Stimulated activated CD4-positive, alpha-beta T cell treated with anti-CD3 and anti-CD28 coated beads, Interleukin-15, amount 100 ng/mL, for 48 hours (primary cell): ENCODE measurements around the gene UGT1A6.
A peak's percentile ranks its signal among the peaks of the same experiment; 100 is the strongest.
"Not testable (repeated sequence)": the region's sequence is repeated elsewhere in the genome, so short reads cannot be mapped to it uniquely, and the experiment has no call there.

Experiments used
- DNase-seq, 2 donors: peaks; one replicate each; pipeline ENCODE4 v3.0.0-alpha.2; 2020; ENCODE audit warnings: low read depth in 2 of 2

UGT1A6 gene

GRCh38 chr2:233686928-233687327 is 5.8 kb upstream of the UGT1A6 start:
- no peak for DNase-seq

GRCh38 chr2:233688341-233688740 is 4.3 kb upstream of the UGT1A6 start:
- DNase-seq: no peak

DNA sequence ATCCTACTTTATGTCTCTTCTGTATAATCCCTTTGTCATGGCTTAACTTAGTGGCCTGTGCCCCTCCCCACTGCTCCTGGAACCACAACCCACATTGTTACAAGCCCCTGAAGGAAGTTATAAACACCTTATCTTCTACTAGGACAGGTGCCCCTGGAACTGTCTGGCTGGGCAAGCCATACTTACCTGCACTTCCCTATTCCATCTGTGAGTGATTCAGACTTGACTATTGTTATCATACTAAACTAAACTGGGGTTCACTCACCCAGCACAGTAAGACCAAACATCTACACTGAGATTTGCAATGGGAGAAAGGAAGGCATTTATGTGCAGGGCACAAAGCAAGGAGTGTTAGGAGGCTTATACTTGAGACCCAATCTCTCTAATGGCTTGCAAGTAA is 3.7 kb upstream of the UGT1A6 start:
- no peak for DNase-seq

DNA sequence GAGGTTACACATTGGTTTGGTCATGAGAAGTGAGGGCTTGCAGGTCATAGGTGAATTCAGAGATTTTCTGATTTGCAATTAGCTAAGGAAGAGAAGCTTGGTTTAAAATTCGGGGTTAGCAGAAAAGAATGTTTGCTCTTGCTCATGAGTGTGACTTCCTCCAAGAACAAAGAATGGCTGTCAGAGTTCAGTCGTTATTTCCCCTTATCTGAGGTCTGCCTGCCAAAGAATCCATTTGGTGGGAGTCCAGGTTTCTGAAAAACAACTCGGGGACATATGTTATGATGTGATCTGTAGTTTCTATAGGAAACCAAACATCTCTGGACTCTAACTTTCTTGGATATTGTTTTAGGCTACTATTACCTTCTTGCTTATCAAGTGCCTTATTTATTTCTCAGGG is 3.2 kb upstream of the UGT1A6 start:
- no peak for DNase-seq

DNA sequence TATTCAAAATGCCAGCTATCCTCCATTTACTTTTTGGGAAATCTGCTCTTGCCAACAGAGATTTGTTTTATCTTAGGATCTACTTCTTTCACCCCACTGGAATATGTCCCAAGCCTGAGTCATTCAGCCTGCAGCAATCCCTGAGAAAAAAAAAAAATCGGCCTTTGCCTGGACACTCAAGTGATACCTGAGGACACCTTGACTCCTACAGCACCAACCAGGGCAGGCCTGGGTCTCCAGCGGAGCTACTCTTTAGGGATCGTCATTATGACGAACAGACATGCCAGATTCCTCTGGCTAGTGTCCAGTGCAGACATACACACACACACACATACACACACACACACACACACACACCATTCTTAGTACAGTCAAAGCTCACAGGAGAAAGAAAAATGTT is 2.2 kb upstream of the UGT1A6 start:
- DNase-seq: no peak

- DNase-seq: no peak
These were observed 952 bp upstream of the UGT1A6 start for GRCh38 chr2:233691443-233692433.

GRCh38 chr2:233693963-233694362 is 1.3 kb downstream of the UGT1A6 start:
- DNase-seq: no peak

DNA sequence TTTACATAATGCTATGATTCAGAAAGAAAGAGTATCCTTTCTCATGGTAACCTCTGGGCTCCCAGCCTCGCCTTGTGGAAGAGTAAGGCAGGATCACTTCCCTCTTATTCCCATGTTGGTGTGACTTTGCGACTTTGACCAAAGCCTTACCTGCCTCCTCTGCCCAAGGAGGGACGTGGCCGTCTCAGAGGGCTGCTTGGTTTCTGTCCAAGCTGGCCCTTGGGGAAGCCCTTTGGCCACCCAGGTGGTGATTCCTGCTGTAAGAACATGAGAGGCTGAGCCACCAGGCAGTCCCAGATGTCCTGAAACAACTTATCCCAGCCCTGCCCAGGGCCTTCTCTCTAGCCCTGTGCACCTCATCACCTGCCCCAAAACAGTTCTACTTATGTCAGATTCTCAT is 6.0 kb downstream of the UGT1A6 start:
- no peak for DNase-seq

- no peak for DNase-seq
These were observed 6.8 kb downstream of the UGT1A6 start for GRCh38 chr2:233699424-233700027.

DNA sequence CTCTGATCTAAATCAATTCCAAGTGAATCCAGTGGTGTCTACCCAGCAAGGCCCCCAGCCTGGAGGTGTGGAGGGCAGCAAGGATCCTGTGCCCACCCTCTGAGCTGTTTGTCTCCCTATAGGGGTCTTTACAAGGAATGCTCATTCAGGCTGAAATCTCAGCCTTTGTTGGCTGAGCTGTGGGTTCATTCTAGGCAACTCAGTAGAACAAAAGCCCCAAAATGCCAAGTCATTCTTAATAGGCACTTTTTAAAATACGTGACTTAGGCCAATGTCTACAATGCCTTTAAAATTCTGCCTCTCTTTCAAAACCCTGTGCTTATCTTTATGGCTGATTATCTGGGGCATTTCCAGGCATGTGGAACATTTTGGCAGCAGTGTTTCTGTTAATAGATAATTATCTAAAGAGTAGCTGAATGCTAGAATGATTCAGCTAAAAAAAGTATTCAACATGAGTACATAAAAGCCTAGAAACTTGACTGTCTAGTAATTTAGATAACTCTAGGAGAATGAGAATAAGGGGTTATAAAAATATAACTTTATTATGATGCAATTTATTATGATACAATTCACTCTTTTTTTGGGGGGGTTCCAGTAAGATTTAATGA is 7.4 kb downstream of the UGT1A6 start:
- no peak for DNase-seq

DNA sequence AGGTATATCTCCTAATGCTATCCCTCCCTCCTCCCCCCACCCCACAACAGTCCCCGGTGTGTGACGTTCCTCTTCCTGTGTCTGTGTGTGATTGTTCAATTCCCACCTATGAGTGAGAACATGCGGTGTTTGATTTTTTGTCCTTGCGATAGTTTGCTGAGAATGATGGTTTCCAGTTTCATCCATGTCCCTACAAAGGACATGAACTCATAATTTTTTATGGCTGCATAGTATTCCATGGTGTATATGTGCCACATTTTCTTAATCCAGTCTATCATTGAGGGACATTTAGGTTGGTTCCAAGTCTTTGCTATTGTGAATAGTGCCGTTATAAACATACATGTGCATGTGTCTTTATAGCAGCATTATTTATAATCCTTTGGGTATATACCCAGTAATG is 8.2 kb downstream of the UGT1A6 start:
- not testable (repeated sequence) for DNase-seq

DNA sequence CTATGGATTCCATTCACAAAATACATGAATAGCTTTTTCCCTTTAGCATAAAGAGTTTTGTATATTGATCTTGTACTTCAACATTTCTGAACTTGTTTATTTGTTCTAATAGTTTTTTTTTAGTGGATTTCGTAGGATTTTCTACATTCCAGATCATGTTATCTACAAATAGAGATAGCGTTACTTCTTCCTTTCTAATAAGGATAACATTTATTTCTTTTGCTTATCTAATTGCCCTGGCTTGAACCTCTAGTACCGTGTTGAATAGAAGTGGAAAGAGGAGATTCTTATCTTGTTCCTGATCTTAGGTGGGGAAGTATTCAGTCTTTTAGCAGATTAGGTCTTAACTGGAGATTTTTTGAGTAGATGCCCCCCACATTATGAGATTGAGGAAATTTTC is 9.5 kb downstream of the UGT1A6 start:
- no peak for DNase-seq

DNA sequence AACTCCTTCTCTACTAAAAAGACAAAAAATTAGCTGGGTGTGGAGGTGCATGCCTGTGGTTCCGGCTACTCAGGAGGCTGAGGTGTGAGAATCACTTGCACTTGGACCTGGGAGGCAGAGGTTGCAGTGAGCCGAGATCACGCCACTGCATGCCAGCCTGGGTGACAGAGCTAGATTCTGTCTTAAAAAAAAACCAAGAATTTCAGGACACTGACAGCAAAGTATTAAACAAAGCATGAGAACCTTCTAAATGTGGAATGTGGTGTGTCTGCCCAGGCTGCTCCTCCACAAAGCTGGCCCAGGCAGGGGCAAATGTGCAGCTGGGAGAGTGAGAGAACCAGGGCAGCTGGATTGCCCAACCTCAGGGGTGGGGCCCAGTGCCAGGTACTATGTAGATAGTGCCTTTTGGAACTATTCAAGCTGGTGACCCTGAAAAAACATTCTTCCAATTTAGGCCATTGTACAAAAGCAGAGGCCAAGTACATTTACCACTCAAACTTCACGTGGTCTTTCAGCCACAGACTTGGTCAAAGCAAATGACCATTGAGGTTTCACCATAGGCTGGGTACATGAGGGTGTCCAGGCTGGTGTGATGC is 13.3 kb downstream of the UGT1A6 start:
- DNase-seq: no peak

DNA sequence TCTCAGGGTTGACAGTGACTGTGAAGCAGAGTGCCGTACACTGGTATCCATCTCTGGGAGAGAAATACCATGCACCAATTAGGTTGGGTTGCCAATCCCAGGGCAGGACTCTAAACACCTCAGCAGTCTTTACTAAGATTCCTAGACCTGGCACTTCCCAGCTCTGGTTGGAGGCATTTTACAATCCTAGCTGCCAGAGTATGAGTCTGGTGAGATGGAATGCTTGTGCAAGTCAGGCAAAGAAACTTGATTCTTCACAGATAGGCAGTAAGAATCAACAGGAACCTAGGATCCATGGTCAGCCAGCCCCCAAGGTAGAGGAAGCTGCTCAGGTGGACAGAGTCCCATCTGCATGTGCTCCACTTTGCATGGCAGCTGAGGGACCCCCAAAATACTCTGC is 14.0 kb downstream of the UGT1A6 start:
- DNase-seq: no peak

DNA sequence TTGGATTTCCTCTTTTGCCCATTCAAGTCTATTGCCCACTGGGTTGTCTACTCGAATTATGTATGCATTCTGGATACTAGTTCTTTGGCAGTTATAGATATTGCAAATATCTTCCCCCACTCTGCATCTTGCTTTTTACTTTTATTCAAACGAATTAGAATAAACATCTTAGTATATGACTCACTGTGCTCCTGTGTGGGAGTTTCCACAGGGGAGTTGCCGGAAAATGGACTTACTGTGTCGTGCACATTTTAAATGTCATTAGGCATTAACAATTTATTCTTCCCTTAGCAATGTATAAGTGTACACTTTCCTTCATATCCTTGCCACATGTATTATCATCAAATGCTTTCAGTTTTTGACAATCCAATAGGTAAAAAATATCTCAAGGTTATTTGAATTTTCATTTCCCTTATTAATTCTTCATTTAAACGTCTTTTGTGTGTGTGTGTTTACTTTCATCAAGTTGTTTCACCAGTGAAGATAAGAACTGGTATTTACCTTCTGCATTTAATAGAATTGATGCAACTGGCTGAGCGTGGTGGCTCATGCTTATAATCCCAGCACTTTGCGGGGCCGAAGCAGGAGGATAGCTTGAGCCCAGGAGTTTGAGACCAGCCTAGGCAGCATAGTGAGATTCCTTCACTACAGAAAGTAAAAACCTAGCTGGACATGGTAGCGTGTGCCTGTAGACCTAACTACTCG is 15.4 kb downstream of the UGT1A6 start:
- DNase-seq: no peak

DNA sequence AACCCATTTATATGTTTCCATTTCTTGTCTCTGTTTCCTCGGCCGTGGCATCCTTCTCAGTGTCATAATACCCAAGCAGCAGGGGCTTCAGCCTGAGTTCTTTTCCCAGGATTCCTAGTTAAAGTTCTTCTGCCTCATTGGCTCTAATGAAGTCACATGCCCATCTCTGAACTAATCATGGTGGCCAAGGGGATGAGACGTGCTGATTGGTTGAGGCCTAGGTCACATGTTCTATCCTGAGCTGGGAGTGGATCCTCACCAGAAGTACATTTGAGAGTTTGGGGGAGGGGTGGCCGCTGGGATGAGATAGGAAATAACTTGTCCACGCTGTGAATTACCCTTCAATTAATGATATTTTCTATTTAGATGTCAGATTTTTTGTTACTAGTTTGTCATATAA is 16.3 kb downstream of the UGT1A6 start:
- DNase-seq: no peak

GRCh38 chr2:233711312-233712008 is 18.8 kb downstream of the UGT1A6 start:
- DNase-seq: peak; percentile 23 to 54

DNA sequence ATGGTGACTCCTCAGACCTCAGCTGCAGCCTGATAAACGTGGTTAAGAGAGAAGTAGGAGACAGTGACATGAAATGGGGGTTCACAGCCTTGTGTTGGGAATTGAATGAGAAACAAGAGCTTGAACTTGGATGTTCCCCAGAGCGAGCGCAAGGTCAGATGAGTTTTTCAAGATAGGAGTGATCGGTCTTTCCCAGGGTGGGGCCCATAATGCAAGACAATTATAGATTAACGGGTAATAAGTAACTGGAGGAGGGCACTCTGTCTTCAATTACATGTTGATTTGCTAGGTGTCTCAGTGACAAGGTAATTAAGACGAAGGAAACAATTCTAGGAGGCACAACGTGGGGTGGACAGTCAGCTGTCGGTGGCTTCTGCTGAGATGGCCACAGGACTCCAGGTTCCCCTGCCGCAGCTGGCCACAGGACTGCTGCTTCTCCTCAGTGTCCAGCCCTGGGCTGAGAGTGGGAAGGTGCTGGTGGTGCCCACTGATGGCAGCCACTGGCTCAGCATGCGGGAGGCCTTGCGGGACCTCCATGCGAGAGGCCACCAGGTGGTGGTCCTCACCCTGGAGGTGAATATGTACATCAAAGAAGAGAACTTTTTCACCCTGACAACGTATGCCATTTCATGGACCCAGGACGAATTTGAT is 20.0 kb downstream of the UGT1A6 start, which contains the start of gene UGT1A5:
TSS of gene UGT1A5 (plus strand) at position 297 of the 651 bp plus-strand sequence. CDS start at position 382, 85 bp downstream.
- no peak for DNase-seq

GRCh38 chr2:233713262-233713615 is 20.5 kb downstream of the UGT1A6 start:
- no peak for DNase-seq

DNA sequence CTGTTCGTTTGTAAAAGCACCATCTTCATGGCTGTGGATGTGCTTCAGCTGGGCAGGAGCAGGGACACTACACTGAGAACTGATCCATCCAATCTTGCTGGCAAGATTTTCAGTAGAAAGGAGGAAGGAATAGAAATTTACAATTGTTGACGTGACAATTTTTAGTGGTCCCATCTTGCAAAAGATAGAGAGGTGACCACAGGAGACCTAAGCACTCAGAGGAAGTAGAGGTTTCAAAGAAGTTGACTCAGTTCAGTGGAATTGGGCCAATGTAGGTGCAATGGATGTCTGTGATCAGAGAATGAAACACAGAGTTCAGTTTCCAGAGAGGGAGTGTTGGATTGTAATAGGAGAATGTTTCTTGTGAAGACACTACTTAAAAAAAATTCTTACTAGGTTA is 21.4 kb downstream of the UGT1A6 start:
- no peak for DNase-seq

GRCh38 chr2:233718552-233718951 is 25.9 kb downstream of the UGT1A6 start, which contains the start of gene UGT1A4:
Gene UGT1A4, plus strand, starts transcription at chr2:233718736. Its CDS starts 85 bp downstream, at chr2:233718821.
- no peak for DNase-seq
